AG09319 (cell line): Measurements from ENCODE around the gene CARD10.

ENCODE experiments used
- DNase-seq: peaks from one replicate; pipeline ENCODE4 v3.0.0-alpha.2; 2010; ENCODE audit warnings: low read depth; ENCODE audit errors: extremely low read depth
- CTCF ChIP-seq: IDR thresholded peaks from 2 replicates; pipeline ENCODE4 v1.5.1; 2011; ENCODE audit warnings: low read depth, mild to moderate bottlenecking, inconsistent platforms, low read length, moderate library complexity

The CARD10 gene

GRCh38 chr22:37519268-37520195 is at the start of gene CARD10:
Gene CARD10 (minus strand): TSS chr22:37519415. CDS start chr22:37519200, 215 bp downstream.
- DNase-seq, result no peak
- no peak for TF ChIP-seq CTCF

GRCh38 chr22:37568448-37569008 is 49.3 kb upstream of the CARD10 start:
- TF ChIP-seq CTCF, result no peak
- DNase-seq, result no peak

GRCh38 chr22:37568012-37568411 is 48.8 kb upstream of the CARD10 start:
- no peak for DNase-seq
- TF ChIP-seq CTCF, result no peak

GRCh38 chr22:37566903-37567798 is 47.9 kb upstream of the CARD10 start:
- no peak for DNase-seq
- peak; percentile 85 for TF ChIP-seq CTCF

GRCh38 chr22:37566329-37566837 is 47.2 kb upstream of the CARD10 start:
- TF ChIP-seq CTCF, result no peak
- DNase-seq, result no peak

- no peak for DNase-seq
- no peak for TF ChIP-seq CTCF
These were observed 46.6 kb upstream of the CARD10 start for GRCh38 chr22:37565830-37566229.
